ENCODE data around the gene ZFP36. TPM values are rescaled to one million over a fixed set of nuclear protein-coding genes. Genes with fewer than 3 reads are reported as not detected.

The ZFP36 gene
- total and polyA plus RNA-seq, 4 donors: 41.2 to 655 (median 172) TPM

- Histone ChIP-seq H3K36me3 (ENCODE audit: control insufficient read depth in 4 of 4, insufficient read depth in 4 of 4, low read length in 4 of 4) (peaks cover 13 to 31% (median 19%) of the 10 kb centered on the region in 4 donors), H3K27me3 (ENCODE audit: control insufficient read depth in 3 of 3, insufficient read depth in 3 of 3, low read length in 2 of 3) (no peaks in the 10 kb centered on the region), H3K9ac (ENCODE audit: insufficient read depth in 1 of 2, low read length in 2 of 2) (no peak overlapping the region), H3K27ac (ENCODE audit: low read depth in 1 of 2, low read length in 1 of 2) (no peak overlapping the region), H3K4me1 (ENCODE audit: control insufficient read depth in 5 of 5, insufficient read depth in 5 of 5, low read length in 5 of 5) (peaks cover 12 to 18% (median 13%) of the 10 kb centered on the region in 5 donors), H3K9me3 (ENCODE audit: control insufficient read depth in 4 of 4, insufficient read depth in 3 of 4, low read length in 3 of 4) (no peaks in the 10 kb centered on the region), H3K4me3 (no peak overlapping the region)
- WGBS, 2 donors: 90% methylated on average over 2 of the region's 2 CpGs
- TF ChIP-seq, protein P1, sequence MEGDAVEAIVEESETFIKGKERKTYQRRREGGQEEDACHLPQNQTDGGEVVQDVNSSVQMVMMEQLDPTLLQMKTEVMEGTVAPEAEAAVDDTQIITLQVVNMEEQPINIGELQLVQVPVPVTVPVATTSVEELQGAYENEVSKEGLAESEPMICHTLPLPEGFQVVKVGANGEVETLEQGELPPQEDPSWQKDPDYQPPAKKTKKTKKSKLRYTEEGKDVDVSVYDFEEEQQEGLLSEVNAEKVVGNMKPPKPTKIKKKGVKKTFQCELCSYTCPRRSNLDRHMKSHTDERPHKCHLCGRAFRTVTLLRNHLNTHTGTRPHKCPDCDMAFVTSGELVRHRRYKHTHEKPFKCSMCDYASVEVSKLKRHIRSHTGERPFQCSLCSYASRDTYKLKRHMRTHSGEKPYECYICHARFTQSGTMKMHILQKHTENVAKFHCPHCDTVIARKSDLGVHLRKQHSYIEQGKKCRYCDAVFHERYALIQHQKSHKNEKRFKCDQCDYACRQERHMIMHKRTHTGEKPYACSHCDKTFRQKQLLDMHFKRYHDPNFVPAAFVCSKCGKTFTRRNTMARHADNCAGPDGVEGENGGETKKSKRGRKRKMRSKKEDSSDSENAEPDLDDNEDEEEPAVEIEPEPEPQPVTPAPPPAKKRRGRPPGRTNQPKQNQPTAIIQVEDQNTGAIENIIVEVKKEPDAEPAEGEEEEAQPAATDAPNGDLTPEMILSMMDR (IDR thresholded peaks at IDR 0.05; ENCODE audit: control extremely low read depth, extremely low read depth): no peak
- DNase-seq (no peak), ATAC-seq (ENCODE audit: insufficient read depth, low FRiP score) (no peak)
These were observed 37.4 kb upstream of the ZFP36 start for GRCh38 chr19:39369200-39369599.

- Histone ChIP-seq H3K27ac (ENCODE audit: low read depth in 1 of 2, low read length in 1 of 2) (peak overlapping the region in 1 of 2 donors; percentile 40), H3K27me3 (ENCODE audit: control insufficient read depth in 3 of 3, insufficient read depth in 3 of 3, low read length in 2 of 3) (no peaks in the 10 kb centered on the region), H3K9me3 (ENCODE audit: control insufficient read depth in 4 of 4, insufficient read depth in 3 of 4, low read length in 3 of 4) (no peaks in the 10 kb centered on the region), H3K4me3 (no peak overlapping the region), H3K9ac (ENCODE audit: insufficient read depth in 1 of 2, low read length in 2 of 2) (no peak overlapping the region), H3K36me3 (ENCODE audit: control insufficient read depth in 4 of 4, insufficient read depth in 4 of 4, low read length in 4 of 4) (peaks cover 13 to 37% (median 29%) of the 10 kb centered on the region in 4 donors), H3K4me1 (ENCODE audit: control insufficient read depth in 5 of 5, insufficient read depth in 5 of 5, low read length in 5 of 5) (peaks cover 12 to 18% (median 13%) of the 10 kb centered on the region in 5 donors)
- no peak for ATAC-seq (ENCODE audit: insufficient read depth, low FRiP score)
- TF ChIP-seq, protein P1 (IDR thresholded peaks at IDR 0.05; ENCODE audit: control extremely low read depth, extremely low read depth): no peak
- 87 to 94% methylated on average over 5 of the region's 5 CpGs for WGBS, 2 donors
- DNase-seq: no peak
These were observed 35.9 kb upstream of the ZFP36 start for GRCh38 chr19:39370735-39371134.

DNA sequence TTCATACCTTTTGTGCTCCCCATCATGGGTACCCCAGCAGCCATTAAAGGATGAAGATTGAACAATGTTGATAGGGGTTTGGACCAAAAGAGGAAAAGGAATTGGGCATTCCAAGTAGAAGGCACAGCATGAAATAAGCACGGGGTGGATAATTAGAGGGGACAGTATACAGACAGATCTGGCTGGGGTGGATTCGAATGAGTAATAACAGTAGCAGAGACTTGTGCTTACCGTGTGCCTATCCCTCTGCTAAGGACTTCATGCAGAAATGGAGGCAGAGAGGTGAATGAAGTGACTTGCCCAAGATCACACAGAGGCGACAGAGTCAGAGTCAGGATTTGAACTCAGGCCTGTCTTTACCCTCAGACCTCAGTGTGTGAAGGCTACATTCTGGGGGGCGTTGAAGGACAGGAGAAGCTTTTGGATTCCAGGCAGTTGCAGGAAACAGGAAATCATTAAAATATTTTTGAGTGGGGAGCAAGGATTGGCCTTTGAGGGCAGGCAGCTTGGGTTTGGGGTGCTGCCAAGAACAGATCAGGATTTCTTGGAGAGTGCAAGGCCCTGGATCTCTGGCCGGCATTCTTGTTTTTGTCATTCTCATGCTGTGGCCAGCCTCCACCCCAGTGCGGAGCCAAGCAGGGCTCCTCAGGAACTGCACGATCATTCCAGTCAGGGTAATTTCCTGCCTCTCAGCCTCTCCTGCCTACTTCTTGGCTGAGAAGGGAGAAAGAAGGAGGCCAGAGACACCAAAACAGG lies 34.4 kb upstream of the ZFP36 start:
- H3K36me3 ChIP-seq (ENCODE audit: control insufficient read depth in 4 of 4, insufficient read depth in 4 of 4, low read length in 4 of 4): peaks cover 24 to 52% (median 38%) of the 10 kb centered on the region in 4 donors
- peak overlapping the region; percentile 82 to 89 for H3K27ac ChIP-seq (ENCODE audit: low read depth in 1 of 2, low read length in 1 of 2)
- peak overlapping the region; percentile 41 to 50 for H3K9ac ChIP-seq (ENCODE audit: insufficient read depth in 1 of 2, low read length in 2 of 2)
- H3K9me3 ChIP-seq (ENCODE audit: control insufficient read depth in 4 of 4, insufficient read depth in 3 of 4, low read length in 3 of 4): no peaks in the 10 kb centered on the region
- no peaks in the 10 kb centered on the region for H3K27me3 ChIP-seq (ENCODE audit: control insufficient read depth in 3 of 3, insufficient read depth in 3 of 3, low read length in 2 of 3)
- peaks cover 12 to 18% (median 13%) of the 10 kb centered on the region in 5 donors for H3K4me1 ChIP-seq (ENCODE audit: control insufficient read depth in 5 of 5, insufficient read depth in 5 of 5, low read length in 5 of 5)
- 48 to 61% methylated on average over 8 of the region's 8 CpGs for WGBS, 2 donors
- no peak for ATAC-seq (ENCODE audit: insufficient read depth, low FRiP score)
- DNase-seq: peak; percentile 96 to 99 (median 98)
- H3K4me3 ChIP-seq: no peak overlapping the region
- TF ChIP-seq, protein P1 (IDR thresholded peaks at IDR 0.05; ENCODE audit: control extremely low read depth, extremely low read depth): no peak
